K562 treated with DMSO at 1 percent for 4 hours (cell line): ENCODE results near the gene RNF186. TPM values are rescaled to one million over a fixed set of nuclear protein-coding genes. Genes with fewer than 3 reads are reported as not detected.

Experiments used
- total RNA-seq: library from RNA; unstranded; fragments of 300-600 nt; gene quantifications from 2 replicates; pipeline ENCODE4 v1.2.3, GENCODE V29; 2022; ENCODE audit not compliant: insufficient read depth

Gene RNF186
- not detected in 2 replicates for total RNA-seq

DNA sequence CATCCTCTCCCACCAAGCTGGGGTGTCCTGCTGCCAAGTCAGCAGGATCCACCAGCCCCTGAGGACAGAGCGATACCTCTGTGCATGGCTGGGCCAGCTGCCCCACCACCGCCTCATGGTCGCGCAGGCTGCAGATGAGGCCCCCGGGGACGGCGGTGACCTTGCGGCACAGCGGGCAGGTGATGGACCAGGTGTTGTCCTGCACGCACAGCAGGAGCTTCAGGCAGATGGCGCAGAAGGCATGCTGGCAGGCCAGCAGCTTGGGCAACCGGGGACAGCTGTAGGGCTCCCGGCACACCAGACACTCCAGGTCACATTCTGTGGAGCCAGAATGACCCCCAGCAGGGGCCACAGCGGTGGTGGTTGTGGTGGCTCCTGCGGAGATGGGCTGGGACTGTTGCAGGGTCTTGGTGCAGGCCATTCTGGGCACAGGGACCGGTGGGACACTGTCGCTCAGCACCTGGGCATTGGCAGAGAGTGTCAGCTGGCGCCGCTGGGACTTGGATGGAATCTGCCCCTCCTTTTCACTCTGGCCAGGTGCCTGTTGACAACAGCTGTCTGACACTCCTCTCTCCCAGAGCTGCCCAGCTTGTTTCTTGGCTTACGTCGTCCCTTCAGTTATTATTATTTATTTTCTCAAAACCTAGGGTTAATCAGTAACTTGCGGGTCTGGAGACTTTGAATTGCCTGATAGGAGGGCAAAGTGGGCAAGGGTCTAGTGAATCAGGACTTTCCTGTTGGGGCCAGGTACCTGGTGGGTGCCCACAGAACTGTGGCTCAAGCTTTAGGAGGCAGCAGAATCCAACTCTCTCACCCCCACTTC lies at the start of gene RNF186:
Gene RNF186 (minus strand): TSS at position 603 of the 823 bp plus-strand sequence. CDS start 182 bp downstream, at position 421.

GRCh38 chr1:19799230-19800075 lies 15.6 kb downstream of the RNF186 start, which contains the start of gene TMCO4:
Gene TMCO4, minus strand, starts transcription at chr1:19799916. Its CDS starts 19,158 bp downstream, at chr1:19780758.

Other genes with a start within 250 kb of the RNF186 start
- gene NBL1, start 171.0 kb downstream of the RNF186 start, total RNA-seq, result 0.75 TPM in 1 of 2 replicates, not detected in the other
- not detected in 2 replicates for gene HTR6, start 150.4 kb downstream of the RNF186 start, total RNA-seq
- gene TMCO4, start 15.4 kb downstream of the RNF186 start, total RNA-seq, result 2.8 and 3.5 TPM in 2 replicates
- 4.3 and 6.6 TPM in 2 replicates for gene OTUD3, start 67.1 kb upstream of the RNF186 start, total RNA-seq
- not detected in 2 replicates for gene PLA2G2E, start 108.3 kb upstream of the RNF186 start, total RNA-seq
- not detected in 2 replicates for gene PLA2G2A, start 164.3 kb upstream of the RNF186 start, total RNA-seq